Spleen (tissue), 11 donors: ENCODE measurements around the gene ERG. TPM values are rescaled to one million over a fixed set of nuclear protein-coding genes. Genes with fewer than 3 reads are reported as not detected.

Source experiments
- DNase-seq: peaks from one replicate; pipeline ENCODE4 v3.0.0-alpha.2; 2020
- H3K27ac ChIP-seq, 8 donors: fragments of 200-600 bp; sonication (generic) in 7 of 8; 1 replicate in 4 of 8; 2 replicates in 4 of 8; pipeline versions ENCODE4 v1.5.0 to v1.8.0; 2016 to 2021; ENCODE audit warnings: inconsistent platforms in 4 of 8, mild to moderate bottlenecking in 4 of 8, moderate library complexity in 1 of 8
- H3K27me3 ChIP-seq, 7 donors: fragments of 200-600 bp; sonication (generic) in 6 of 7; replicated peaks in 1 of 7; 1 replicate in 4 of 7; 2 replicates in 3 of 7; pipeline versions ENCODE4 v1.5.0 to v1.8.0; 2016 to 2021; ENCODE audit warnings: inconsistent platforms in 3 of 7, mild to moderate bottlenecking in 1 of 7
- H3K36me3 ChIP-seq, 6 donors: fragments of 200-600 bp; sonication (generic) in 5 of 6; 1 replicate in 4 of 6; 2 replicates in 2 of 6; pipeline versions ENCODE4 v1.5.0 to v1.8.0; 2016 to 2021; ENCODE audit warnings: inconsistent platforms in 2 of 6
- H3K4me1 ChIP-seq, 6 donors: fragments of 200-600 bp; sonication (generic) in 5 of 6; 1 replicate in 3 of 6; 2 replicates in 3 of 6; pipeline versions ENCODE4 v1.5.0 to v1.8.0; 2016 to 2021; ENCODE audit warnings: inconsistent platforms in 3 of 6
- H3K4me3 ChIP-seq, 8 donors: fragments of 200-600 bp; sonication (generic) in 7 of 8; 1 replicate in 4 of 8; 2 replicates in 4 of 8; pipeline versions ENCODE4 v1.5.0 to v1.8.0; 2016 to 2021; ENCODE audit warnings: inconsistent platforms in 4 of 8, mild to moderate bottlenecking in 4 of 8, moderate library complexity in 2 of 8
- H3K9me3 ChIP-seq, 8 donors: fragments of 200-600 bp; sonication (generic) in 7 of 8; 1 replicate in 4 of 8; 2 replicates in 4 of 8; pipeline versions ENCODE4 v1.5.0 to v1.8.0; 2016 to 2021; ENCODE audit warnings: inconsistent platforms in 4 of 8
- CTCF ChIP-seq, 11 experiments: fragments of 200-600 bp in 7 of 11; fragments of 450-650 bp in 4 of 11; sonication (generic) in 4 of 11; IDR thresholded peaks in 8 of 11; conservative IDR thresholded peaks in 3 of 11; 1 replicate in 7 of 11; 2 replicates in 4 of 11; pipeline versions ENCODE4 v1.4.0 to v1.8.0; 2016 to 2021; ENCODE audit warnings: antibody characterized with exemption in 11 of 11, inconsistent platforms in 4 of 11, mild to moderate bottlenecking in 1 of 11
- POLR2A ChIP-seq, 3 donors: fragments of 450-650 bp; IDR thresholded peaks; one replicate each; pipeline ENCODE4 v1.5.1; 2017; ENCODE audit warnings: antibody characterized with exemption in 3 of 3, mild to moderate bottlenecking in 1 of 3
- POLR2AphosphoS5 ChIP-seq, 3 donors: sonication (generic); formaldehyde crosslinking; IDR thresholded peaks; one replicate each; pipeline ENCODE4 v1.5.1; 2017; ENCODE audit warnings: antibody characterized with exemption in 3 of 3
- WGBS, 5 donors: extraction: QIAGEN DNeasy Blood & Tissue Kit in 3 of 5; methylation state at CpG; one replicate each; pipeline versions ENCODE4 v1.1.5 to v1.1.7; 2013 to 2018; 5-methylcytosine and 5-hydroxymethylcytosine counted together
- intact Hi-C: fragments of 100-400 bp; cut with DNase I; formaldehyde crosslinking; loops from one replicate; pipeline ENCODE4 v1.15.0; 2023; ENCODE audit warnings: low total_unique reads
- polyA plus RNA-seq, 3 donors: library from polyadenylated mRNA; stranded (reverse); fragments of 200-250 nt; gene quantifications; one replicate each; pipeline ENCODE4 v1.2.1, GENCODE V29; 2013
- total RNA-seq, 7 donors: library from RNA; depleted of rRNA in 3 of 7; stranded (reverse); fragments of >200 nt in 3 of 7; fragmentation: NEBNext Ultra II Directional in 4 of 7; extraction: Animal tissue kit (Norgen Biotek cat#: 25700) in 4 of 7; gene quantifications; one replicate each; pipeline versions ENCODE4 v1.1.0 to v1.2.1, GENCODE V29; 2016 to 2021
- donor health status: healthy with polysubstance abuse.
- donor health status: DM: no; HTN: no; CAD: no; lungs with moderate emphysema.
- donor health status: DM: no; HTN: no; CAD: no.
- donor health status: Bipolar disorder and iron deficiency.
- donor health status: healthy.
- donor health status: DM: no; HTN: no; CAD: no.
- donor health status: DM: yes; HTN: yes; CAD: no.

Gene ERG
- total and polyA plus RNA-seq, 10 donors: 7.3 to 93.8 (median 57.5) TPM

- no peak for TF ChIP-seq POLR2AphosphoS5 (IDR thresholded peaks at IDR 0.05)
- TF ChIP-seq CTCF (IDR thresholded peaks at IDR 0.05 in 8 of 11, conservative IDR thresholded peaks at IDR 0.05 in 3 of 11): no peak
- no peak for TF ChIP-seq POLR2A (IDR thresholded peaks at IDR 0.05)
- Histone ChIP-seq H3K4me1 (peaks cover 0 to 42% (median 17%) of the 10 kb centered on the region in 6 donors), H3K36me3 (peaks cover 0 to 24% (median 0%) of the 10 kb centered on the region in 6 donors), H3K9me3 (no peaks in the 10 kb centered on the region), H3K27me3 (no peaks in the 10 kb centered on the region), H3K27ac (peak overlapping the region in 2 of 8 donors; percentile 25 to 59), H3K4me3 (no peak overlapping the region)
- WGBS, 5 donors: 38 to 53% (median 45%) methylated on average over 6 of the region's 6 CpGs
- no peak for DNase-seq
- intact Hi-C loops: no loop called here
These were observed 58.9 kb downstream of the ERG start for GRCh38 chr21:38439426-38439825.

GRCh38 chr21:38438462-38438893, 59.8 kb downstream of the ERG start:
- peak; percentile 80 for DNase-seq
- peak overlapping the region in 2 of 8 donors; percentile 25 to 59 for H3K27ac ChIP-seq
- WGBS, 5 donors: 58 to 74% (median 73%) methylated on average over 11 of the region's 11 CpGs
- no peaks in the 10 kb centered on the region for H3K27me3 ChIP-seq
- H3K9me3 ChIP-seq: no peaks in the 10 kb centered on the region
- peaks cover 0 to 27% (median 0%) of the 10 kb centered on the region in 6 donors for H3K36me3 ChIP-seq
- intact Hi-C loops: no loop called here
- H3K4me3 ChIP-seq: no peak overlapping the region
- TF ChIP-seq POLR2AphosphoS5 (IDR thresholded peaks at IDR 0.05) (peak in 1 of 3 donors; percentile 27), CTCF (IDR thresholded peaks at IDR 0.05 in 8 of 11, conservative IDR thresholded peaks at IDR 0.05 in 3 of 11) (no peak), POLR2A (IDR thresholded peaks at IDR 0.05) (no peak)
- H3K4me1 ChIP-seq: peaks cover 0 to 42% (median 17%) of the 10 kb centered on the region in 6 donors

- H3K9me3 ChIP-seq: no peaks in the 10 kb centered on the region
- no peaks in the 10 kb centered on the region for H3K27me3 ChIP-seq
- no peak for DNase-seq
- peaks cover 0 to 38% (median 15%) of the 10 kb centered on the region in 6 donors for H3K4me1 ChIP-seq
- H3K27ac ChIP-seq: no peak overlapping the region
- 69 to 83% (median 75%) methylated on average over 4 of the region's 4 CpGs for WGBS, 5 donors
- intact Hi-C loops: no loop called here
- H3K36me3 ChIP-seq: peaks cover 0 to 27% (median 0%) of the 10 kb centered on the region in 6 donors
- TF ChIP-seq CTCF (IDR thresholded peaks at IDR 0.05 in 8 of 11, conservative IDR thresholded peaks at IDR 0.05 in 3 of 11): no peak
- no peak for TF ChIP-seq POLR2A (IDR thresholded peaks at IDR 0.05)
- no peak for TF ChIP-seq POLR2AphosphoS5 (IDR thresholded peaks at IDR 0.05)
- H3K4me3 ChIP-seq: no peak overlapping the region
These were observed 61.9 kb downstream of the ERG start for GRCh38 chr21:38436341-38436740.

GRCh38 chr21:38434913-38435533, 63.3 kb downstream of the ERG start:
- H3K27ac ChIP-seq: no peak overlapping the region
- no peaks in the 10 kb centered on the region for H3K27me3 ChIP-seq
- peaks cover 0 to 27% (median 11%) of the 10 kb centered on the region in 6 donors for H3K4me1 ChIP-seq
- H3K4me3 ChIP-seq: no peak overlapping the region
- no peak for TF ChIP-seq POLR2A (IDR thresholded peaks at IDR 0.05)
- no peak for TF ChIP-seq POLR2AphosphoS5 (IDR thresholded peaks at IDR 0.05)
- no peak for TF ChIP-seq CTCF (IDR thresholded peaks at IDR 0.05 in 8 of 11, conservative IDR thresholded peaks at IDR 0.05 in 3 of 11)
- WGBS, 5 donors: 63 to 78% (median 66%) methylated on average over 8 of the region's 8 CpGs
- intact Hi-C loops: no loop called here
- peaks cover 0 to 24% (median 0%) of the 10 kb centered on the region in 6 donors for H3K36me3 ChIP-seq
- DNase-seq: no peak
- H3K9me3 ChIP-seq: peaks cover 0 to 4% (median 0%) of the 10 kb centered on the region in 8 donors
